K562 (cell line): Measurements from ENCODE around the gene CISD3. TPM values are rescaled to one million over a fixed set of nuclear protein-coding genes. Genes with fewer than 3 reads are reported as not detected.

Experiments
- ATF4 ChIP-seq: fragments of 450-650 bp; formaldehyde crosslinking; IDR thresholded peaks from 2 replicates; pipeline ENCODE4 v1.4.0; 2022; ENCODE audit warnings: mild to moderate bottlenecking, moderate library complexity
- BHLHE40 ChIP-seq: IDR thresholded peaks from 2 replicates; pipeline ENCODE4 v1.6.1; 2011; ENCODE audit warnings: low read length, improper control_type of control experiment
- BRD9 ChIP-seq: fragments of 450-650 bp; IDR thresholded peaks from 2 replicates; pipeline ENCODE4 v1.6.1; 2018; ENCODE audit warnings: low read depth; ENCODE audit not compliant: partially characterized antibody
- CBFB ChIP-seq: sonication (generic); formaldehyde crosslinking; IDR thresholded peaks from 2 replicates; pipeline ENCODE4 v1.4.0; 2020; ENCODE audit warnings: mild to moderate bottlenecking, missing genetic modification reagents
- CC2D1A ChIP-seq: fragments of 450-650 bp; IDR thresholded peaks from 2 replicates; pipeline ENCODE4 v1.6.1; 2017; ENCODE audit warnings: mild to moderate bottlenecking
- CREM ChIP-seq: IDR thresholded peaks from 2 replicates; pipeline ENCODE4 v1.6.1; 2014; ENCODE audit warnings: antibody characterized with exemption, low read depth
- EHMT2 ChIP-seq: fragments of 450-650 bp; IDR thresholded peaks from 2 replicates; pipeline ENCODE4 v1.6.1; 2018; ENCODE audit warnings: antibody characterized with exemption
- HDGF ChIP-seq: fragments of 450-650 bp; IDR thresholded peaks from 2 replicates; pipeline ENCODE4 v1.6.1; 2016
- KDM1A ChIP-seq, 2 experiments: fragments of 450-650 bp; IDR thresholded peaks; 2 replicates each; pipeline ENCODE4 v1.6.1; 2016; ENCODE audit warnings: mild to moderate bottlenecking in 2 of 2
- MYNN ChIP-seq, 2 experiments: sonication (generic); formaldehyde crosslinking in 1 of 2; IDR thresholded peaks; 2 replicates each; pipeline versions ENCODE4 v1.5.0 to v1.6.1; 2016 to 2020; ENCODE audit warnings: antibody characterized with exemption in 1 of 2, missing genetic modification reagents in 1 of 2
- POLR2A ChIP-seq: fragments of 450-650 bp; conservative IDR thresholded peaks from 2 replicates; pipeline ENCODE4 v1.6.1; 2016
- RAD21 ChIP-seq, 2 experiments: fragments of 250-450 bp in 1 of 2; fragments of 450-650 bp in 1 of 2; sonication (Bioruptor Pico) in 1 of 2; formaldehyde crosslinking in 1 of 2; IDR thresholded peaks in 1 of 2; conservative IDR thresholded peaks in 1 of 2; 2 replicates each; pipeline versions ENCODE4 v1.4.0 to v1.8.0; 2020 to 2022; ENCODE audit warnings: mild to moderate bottlenecking in 2 of 2, moderate library complexity in 1 of 2
- RBM17 ChIP-seq: fragments of 200-400 bp; formaldehyde crosslinking; IDR thresholded peaks from 2 replicates; pipeline ENCODE4 v1.6.1; 2017; ENCODE audit warnings: low read depth, mild to moderate bottlenecking, low read length, borderline replicate concordance
- SAFB2 ChIP-seq: fragments of 200-400 bp; formaldehyde crosslinking; IDR thresholded peaks from 2 replicates; pipeline ENCODE4 v1.6.1; 2018; ENCODE audit warnings: borderline replicate concordance, low read length, low read depth, moderate library complexity; ENCODE audit not compliant: severe bottlenecking
- SMARCA5 ChIP-seq: fragments of 450-650 bp; IDR thresholded peaks from 2 replicates; pipeline ENCODE4 v1.6.1; 2016
- SMARCE1 ChIP-seq: fragments of 450-650 bp; IDR thresholded peaks from 2 replicates; pipeline ENCODE4 v1.7.1; 2016; ENCODE audit warnings: mild to moderate bottlenecking
- SMC3 ChIP-seq: conservative IDR thresholded peaks from 2 replicates; pipeline ENCODE4 v1.6.1; 2011; ENCODE audit warnings: low read depth, low read length, improper control_type of control experiment; ENCODE audit not compliant: insufficient read depth
- XRCC5 ChIP-seq: fragments of 200-400 bp; formaldehyde crosslinking; IDR thresholded peaks from 2 replicates; pipeline ENCODE4 v1.6.1; 2017; ENCODE audit warnings: low read depth, mild to moderate bottlenecking, low read length
- ZBTB7A ChIP-seq: IDR thresholded peaks from 2 replicates; pipeline ENCODE4 v1.6.1; 2011; ENCODE audit warnings: low read depth, mild to moderate bottlenecking, low read length, moderate library complexity, borderline replicate concordance; ENCODE audit not compliant: control insufficient read depth
- polyA plus RNA-seq, 8 experiments: library from polyadenylated mRNA; depleted of rRNA in 4 of 8; stranded (reverse) in 5 of 8; unstranded in 3 of 8; fragments of >200 nt; fragmentation: Nextera tagmentation in 2 of 8; fragmentation: Illumina TruSeq in 1 of 8; extraction: Ambion mirVana in 2 of 8; extraction: Trizol in 1 of 8; gene quantifications; 2 replicates each; pipeline versions ENCODE4 v1.2.1 to v1.2.3, GENCODE V29; 2011 to 2014; ENCODE audit warnings: inconsistent platforms in 1 of 8, missing spikeins in 1 of 8
- total RNA-seq, 7 experiments: library from RNA; depleted of rRNA in 6 of 7; stranded (reverse); fragments of >200 nt in 6 of 7; fragmentation: Illumina TruSeq in 2 of 7; extraction: Trizol in 2 of 7; gene quantifications; 2 replicates each; pipeline versions ENCODE4 v1.2.1 to v1.2.3, GENCODE V29; 2011 to 2021; ENCODE audit warnings: low replicate concordance in 1 of 7
- TF ChIP-seq, protein P1 (sequence below): sonication (generic); formaldehyde crosslinking; IDR thresholded peaks from 2 replicates; pipeline ENCODE4 v1.8.0; 2022; ENCODE audit warnings: missing genetic modification reagents, mild to moderate bottlenecking, moderate library complexity, borderline replicate concordance
- TF ChIP-seq, protein P2 (sequence below), 3 experiments: IDR thresholded peaks in 2 of 3; conservative IDR thresholded peaks in 1 of 3; 2 replicates each; pipeline ENCODE4 v1.5.1; 2011 to 2012; ENCODE audit warnings: low read length in 3 of 3, mild to moderate bottlenecking in 3 of 3, control low read depth in 2 of 3, improper control_type of control experiment in 1 of 3, inconsistent platforms in 1 of 3, low read depth in 1 of 3, mixed read lengths in 1 of 3, moderate library complexity in 1 of 3; ENCODE audit not compliant: insufficient read depth in 2 of 3
- TF ChIP-seq, protein P3 (sequence below): IDR thresholded peaks from 2 replicates; pipeline ENCODE4 v1.6.1; 2011; ENCODE audit warnings: borderline replicate concordance, low read depth, mild to moderate bottlenecking, moderate library complexity, low read length; ENCODE audit not compliant: insufficient read depth, poor library complexity, severe bottlenecking

Gene CISD3
- total and polyA plus RNA-seq, 9 of the 15 experiments (the other 6 are each of a cell fraction or from before 2014, with no cell fraction given): 5.0 to 60.7 (median 15.7) TPM

DNA sequence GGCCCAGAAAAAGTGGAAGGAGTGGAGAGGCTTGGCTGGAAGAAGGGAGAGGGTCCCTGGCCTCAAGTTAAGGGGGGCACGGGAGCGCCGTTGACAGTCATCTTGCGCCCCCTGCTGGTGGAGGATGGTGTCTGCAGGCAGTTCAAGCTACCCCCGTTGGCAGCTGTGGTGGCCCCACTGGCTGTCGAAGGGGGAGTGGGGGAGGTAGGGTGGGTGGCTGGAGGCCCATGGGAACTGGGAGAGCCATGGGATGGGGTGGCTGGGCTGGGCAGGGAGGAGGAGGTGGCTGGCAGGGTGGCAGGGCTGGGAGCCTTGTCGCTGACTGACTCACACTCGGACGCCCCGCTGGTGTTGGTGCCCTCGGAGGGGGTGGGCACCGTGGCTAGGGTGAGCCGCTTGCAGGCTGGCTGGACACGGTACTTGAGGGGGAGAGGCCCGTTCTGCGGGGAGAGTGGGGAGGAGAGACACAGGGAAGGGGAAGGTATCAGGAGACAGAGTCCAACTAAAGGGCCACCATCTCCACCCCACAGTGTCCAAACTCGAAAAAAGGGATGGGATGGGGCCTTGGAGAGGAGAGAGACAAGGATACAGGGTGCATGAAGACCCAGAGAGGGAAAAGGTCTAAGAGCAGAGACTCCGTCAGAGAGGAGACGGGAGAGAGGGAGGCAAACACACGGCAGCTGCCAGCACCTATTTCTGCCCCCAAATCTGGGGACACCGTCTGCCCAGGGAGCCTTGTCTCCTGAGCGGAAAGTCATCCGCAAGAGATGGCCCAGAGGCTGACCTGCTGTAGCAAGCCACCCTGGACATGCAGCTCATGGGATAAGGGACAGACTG, 5.2 kb downstream of the CISD3 start (continued):
- TF ChIP-seq, protein P1, sequence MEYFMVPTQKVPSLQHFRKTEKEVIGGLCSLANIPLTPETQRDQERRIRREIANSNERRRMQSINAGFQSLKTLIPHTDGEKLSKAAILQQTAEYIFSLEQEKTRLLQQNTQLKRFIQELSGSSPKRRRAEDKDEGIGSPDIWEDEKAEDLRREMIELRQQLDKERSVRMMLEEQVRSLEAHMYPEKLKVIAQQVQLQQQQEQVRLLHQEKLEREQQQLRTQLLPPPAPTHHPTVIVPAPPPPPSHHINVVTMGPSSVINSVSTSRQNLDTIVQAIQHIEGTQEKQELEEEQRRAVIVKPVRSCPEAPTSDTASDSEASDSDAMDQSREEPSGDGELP (CRISPR knock-in tag): peak; percentile 54; the same call in 1 of the 2 replicates
- peak; percentile 68 for TF ChIP-seq BRD9
- TF ChIP-seq BHLHE40: peak; percentile 37; the same call in 1 of the 2 replicates
- TF ChIP-seq HDGF: peak; percentile 88
- TF ChIP-seq, protein P2, sequence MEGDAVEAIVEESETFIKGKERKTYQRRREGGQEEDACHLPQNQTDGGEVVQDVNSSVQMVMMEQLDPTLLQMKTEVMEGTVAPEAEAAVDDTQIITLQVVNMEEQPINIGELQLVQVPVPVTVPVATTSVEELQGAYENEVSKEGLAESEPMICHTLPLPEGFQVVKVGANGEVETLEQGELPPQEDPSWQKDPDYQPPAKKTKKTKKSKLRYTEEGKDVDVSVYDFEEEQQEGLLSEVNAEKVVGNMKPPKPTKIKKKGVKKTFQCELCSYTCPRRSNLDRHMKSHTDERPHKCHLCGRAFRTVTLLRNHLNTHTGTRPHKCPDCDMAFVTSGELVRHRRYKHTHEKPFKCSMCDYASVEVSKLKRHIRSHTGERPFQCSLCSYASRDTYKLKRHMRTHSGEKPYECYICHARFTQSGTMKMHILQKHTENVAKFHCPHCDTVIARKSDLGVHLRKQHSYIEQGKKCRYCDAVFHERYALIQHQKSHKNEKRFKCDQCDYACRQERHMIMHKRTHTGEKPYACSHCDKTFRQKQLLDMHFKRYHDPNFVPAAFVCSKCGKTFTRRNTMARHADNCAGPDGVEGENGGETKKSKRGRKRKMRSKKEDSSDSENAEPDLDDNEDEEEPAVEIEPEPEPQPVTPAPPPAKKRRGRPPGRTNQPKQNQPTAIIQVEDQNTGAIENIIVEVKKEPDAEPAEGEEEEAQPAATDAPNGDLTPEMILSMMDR (IDR thresholded peaks at IDR 0.05 in 2 of 3, conservative IDR thresholded peaks at IDR 0.05 in 1 of 3; ENCODE audit: insufficient read depth in 2 of 3, low read depth in 1 of 3, low read length in 3 of 3): peak; percentile 77 to 90 (median 83)
- peak; percentile 94 for TF ChIP-seq ZBTB7A
- peak; percentile 51 for TF ChIP-seq POLR2A
- TF ChIP-seq SAFB2: no peak
- TF ChIP-seq MYNN (IDR thresholded peaks at IDR 0.05): peak; percentile 29; the same call in 1 of the 2 replicates
- no peak for TF ChIP-seq MYNN (CRISPR knock-in tag; IDR thresholded peaks at IDR 0.05)
- TF ChIP-seq SMARCA5: peak; percentile 34; the same call in 1 of the 2 replicates
- no peak for TF ChIP-seq CBFB (CRISPR knock-in tag)
- no peak for TF ChIP-seq EHMT2
- TF ChIP-seq, protein P3, sequence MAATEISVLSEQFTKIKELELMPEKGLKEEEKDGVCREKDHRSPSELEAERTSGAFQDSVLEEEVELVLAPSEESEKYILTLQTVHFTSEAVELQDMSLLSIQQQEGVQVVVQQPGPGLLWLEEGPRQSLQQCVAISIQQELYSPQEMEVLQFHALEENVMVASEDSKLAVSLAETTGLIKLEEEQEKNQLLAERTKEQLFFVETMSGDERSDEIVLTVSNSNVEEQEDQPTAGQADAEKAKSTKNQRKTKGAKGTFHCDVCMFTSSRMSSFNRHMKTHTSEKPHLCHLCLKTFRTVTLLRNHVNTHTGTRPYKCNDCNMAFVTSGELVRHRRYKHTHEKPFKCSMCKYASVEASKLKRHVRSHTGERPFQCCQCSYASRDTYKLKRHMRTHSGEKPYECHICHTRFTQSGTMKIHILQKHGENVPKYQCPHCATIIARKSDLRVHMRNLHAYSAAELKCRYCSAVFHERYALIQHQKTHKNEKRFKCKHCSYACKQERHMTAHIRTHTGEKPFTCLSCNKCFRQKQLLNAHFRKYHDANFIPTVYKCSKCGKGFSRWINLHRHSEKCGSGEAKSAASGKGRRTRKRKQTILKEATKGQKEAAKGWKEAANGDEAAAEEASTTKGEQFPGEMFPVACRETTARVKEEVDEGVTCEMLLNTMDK: peak; percentile 89
- peak; percentile 70 to 76 for TF ChIP-seq RAD21 (CRISPR knock-in tag; conservative IDR thresholded peaks at IDR 0.05 in 1 of 2, IDR thresholded peaks at IDR 0.05 in 1 of 2)
- no peak for TF ChIP-seq RBM17
- TF ChIP-seq XRCC5: peak; percentile 61; the same call in 1 of the 2 replicates
- no peak for TF ChIP-seq KDM1A (IDR thresholded peaks at IDR 0.05)
- TF ChIP-seq SMARCE1: 0 out of 2 replicates have a peak, but pooled peaks have one; percentile 34
- peak; percentile 43; the same call in 1 of the 2 replicates for TF ChIP-seq CREM
- TF ChIP-seq CC2D1A: peak; percentile 79
- TF ChIP-seq ATF4 (CRISPR knock-in tag): no peak
- peak; percentile 72 for TF ChIP-seq SMC3
- TF ChIP-seq, all 486 proteins: peak for 29
